PC-3 (cell line): ENCODE measurements around the gene PKM.

Experiments used
- CTCF ChIP-seq: fragments of 300-600 bp; sonication (generic); conservative IDR thresholded peaks from 2 replicates; pipeline ENCODE4 v1.5.1; 2017; ENCODE audit warnings: antibody characterized with exemption, low read depth, mild to moderate bottlenecking, low read length
- EZH2 ChIP-seq: fragments of 300-600 bp; sonication (generic); IDR thresholded peaks from one replicate; pipeline ENCODE4 v1.6.1; 2017; ENCODE audit warnings: antibody characterized with exemption, mild to moderate bottlenecking, low read length; ENCODE audit not compliant: unreplicated experiment
- EZH2phosphoT487 ChIP-seq: fragments of 300-600 bp; sonication (generic); IDR thresholded peaks from 2 replicates; pipeline ENCODE4 v1.6.1; 2018; ENCODE audit warnings: mild to moderate bottlenecking, antibody characterized with exemption, low read length, borderline replicate concordance

DNA sequence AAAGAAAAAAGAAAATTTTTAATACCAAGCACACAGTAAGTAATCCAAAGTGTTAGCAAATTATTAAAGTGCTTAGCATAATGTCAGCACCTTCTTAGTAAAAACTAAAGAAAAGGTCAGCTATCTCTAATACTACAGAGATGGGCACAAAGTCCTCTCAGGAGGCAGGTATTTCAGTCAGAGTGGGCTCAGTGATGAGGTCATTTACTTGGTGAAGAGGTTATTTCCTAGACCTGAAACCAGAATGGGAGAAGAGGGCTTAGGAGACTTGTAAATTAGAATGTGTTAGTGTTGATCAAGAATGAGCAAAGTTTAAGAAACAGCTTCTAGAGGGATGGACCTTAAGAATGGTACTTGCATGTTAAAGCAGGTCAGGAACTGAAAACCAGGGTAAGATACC is 8.7 kb upstream of the PKM start:
- TF ChIP-seq CTCF (no peak), EZH2 (no peak), EZH2phosphoT487 (no peak)
